Measurements from ENCODE around the gene LRRC8A. TPM values are rescaled to one million over a fixed set of nuclear protein-coding genes. Genes with fewer than 3 reads are reported as not detected.
"Not testable (repeated sequence)": the region's sequence is repeated elsewhere in the genome, so short reads cannot be mapped to it uniquely, and the experiment has no call there.

The LRRC8A gene
- total and polyA plus RNA-seq, 2 of the 4 experiments (the other 2 are of a cell fraction), result 42.8 to 60.9 TPM

DNA sequence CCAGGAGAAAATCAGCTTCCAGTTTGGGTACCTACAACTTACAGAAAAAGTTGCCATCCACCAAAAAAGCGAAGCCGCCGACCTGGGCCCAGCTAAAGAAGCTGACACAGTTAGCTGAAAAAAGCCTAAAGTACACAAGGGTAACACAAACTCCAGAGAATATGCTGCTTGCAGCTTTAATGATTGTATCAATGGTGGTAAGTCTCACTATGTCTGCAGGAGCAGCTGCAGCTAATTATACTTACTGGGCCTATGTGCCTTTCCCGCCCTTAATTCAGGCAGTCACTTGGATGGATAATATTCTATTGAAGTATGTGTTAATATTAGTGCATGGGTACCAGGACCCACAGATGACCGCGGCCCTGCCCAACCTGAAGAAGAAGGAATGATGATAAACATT is 27.5 kb upstream of the LRRC8A start:
- CTCF ChIA-PET, result interaction anchor here (0.6 kb wide), 1 partner anchor 96 kb away, joined by 4 read pairs; no protein-coding TSS in a partner anchor

DNA sequence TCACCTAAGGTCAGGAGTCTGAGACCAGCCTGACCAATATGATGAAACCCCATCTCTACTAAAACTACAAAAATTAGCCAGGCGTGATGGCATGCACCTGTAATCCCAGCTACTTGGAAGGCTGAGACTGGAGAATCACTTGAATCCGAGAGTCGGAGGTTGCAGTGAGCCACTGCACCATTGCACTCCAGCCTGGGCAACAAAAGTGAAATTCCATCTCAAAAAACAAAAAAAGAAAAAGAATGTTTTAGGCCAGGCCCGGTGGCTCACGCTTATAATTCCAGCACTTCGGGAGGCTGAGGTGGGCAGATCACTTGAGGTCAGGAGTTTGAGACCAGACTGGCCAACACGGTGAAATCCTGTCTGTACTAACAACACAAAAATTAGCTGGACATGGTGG is 23.5 kb upstream of the LRRC8A start:
- CTCF ChIA-PET; H4K91ac ChIP-seq (ENCODE audit: insufficient read depth, low read depth, low read length); BruUV-seq (replicated peaks); H3K18ac ChIP-seq (ENCODE audit: low read depth, low read length); H3K4me3 ChIP-seq (ENCODE audit: insufficient read depth, low read depth, low read length); H2AK9ac ChIP-seq (replicated peaks; ENCODE audit: low read depth, low read length, poor library complexity); DNase-seq; H4K5ac ChIP-seq (ENCODE audit: low read depth, low read length); H3K27ac ChIP-seq (ENCODE audit: insufficient read depth, low read length); dilution Hi-C loops (cut with HindIII; ENCODE audit: low sequenced_read_pairs, unreplicated experiment); H3K9ac ChIP-seq (ENCODE audit: low read depth, low read length); H3K9me3 ChIP-seq (ENCODE audit: control insufficient read depth, insufficient read depth, low read length); H3K4ac ChIP-seq (ENCODE audit: low read depth, low read length); H3K14ac ChIP-seq (replicated peaks; ENCODE audit: low read depth, low read length); H3K36me3 ChIP-seq (ENCODE audit: control insufficient read depth, insufficient read depth, low read length); POLR2A ChIA-PET (ENCODE audit: unreplicated experiment); H3K56ac ChIP-seq (ENCODE audit: extremely low read depth, insufficient read depth, low read length); H2BK5ac ChIP-seq (ENCODE audit: low read depth, low read length, poor library complexity, severe bottlenecking); intact Hi-C loops (cut with micrococcal nuclease); H3K23ac ChIP-seq (ENCODE audit: low read depth, low read length); H2BK20ac ChIP-seq (ENCODE audit: low read depth, low read length); H3K4me2 ChIP-seq (ENCODE audit: low read depth, low read length); H2BK120ac ChIP-seq (ENCODE audit: low read depth, low read length); H2AFZ ChIP-seq (replicated peaks; ENCODE audit: low read length, poor library complexity); H4K8ac ChIP-seq (ENCODE audit: low read depth in 2 of 2, low read length in 2 of 2); in situ Hi-C loops (cut with MboI; ENCODE audit: low sequenced_read_pairs); H3K27me3 ChIP-seq (ENCODE audit: control insufficient read depth, insufficient read depth, low read length); H2AK5ac ChIP-seq (ENCODE audit: low read depth, low read length); H4K20me1 ChIP-seq (ENCODE audit: insufficient read depth, low read length); H2BK15ac ChIP-seq (ENCODE audit: low read depth, low read length); H3K4me1 ChIP-seq (ENCODE audit: control insufficient read depth, insufficient read depth, low read length); H3K9me1 ChIP-seq (ENCODE audit: insufficient read depth, low read length); ATAC-seq (ENCODE audit: low read depth): not testable (repeated sequence)
- H3K79me1 ChIP-seq (ENCODE audit: low read depth in 1 of 2, low read length in 2 of 2), result peaks cover 7 to 14% of the 10 kb centered on the region in 2 experiments; a peak in 3 of 4 replicates
- WGBS, 2 experiments (ENCODE audit: extremely low coverage in 2 of 2, insufficient read length in 1 of 2), result 100% methylated on average over 1 of the region's 7 CpGs; no CpG with 5 or more reads in 1 of the 2 experiments

More for the DNA sequence above, 27.5 kb upstream of the LRRC8A start:
- H3K9ac ChIP-seq (ENCODE audit: low read depth, low read length); H2AFZ ChIP-seq (replicated peaks; ENCODE audit: low read length, poor library complexity); H3K36me3 ChIP-seq (ENCODE audit: control insufficient read depth, insufficient read depth, low read length); H2BK120ac ChIP-seq (ENCODE audit: low read depth, low read length); H3K79me1 ChIP-seq (ENCODE audit: low read depth in 1 of 2, low read length in 2 of 2); H4K5ac ChIP-seq (ENCODE audit: low read depth, low read length); H4K91ac ChIP-seq (ENCODE audit: insufficient read depth, low read depth, low read length); in situ Hi-C loops (cut with MboI; ENCODE audit: low sequenced_read_pairs); H3K4me1 ChIP-seq (ENCODE audit: control insufficient read depth, insufficient read depth, low read length); H3K18ac ChIP-seq (ENCODE audit: low read depth, low read length); H3K4me3 ChIP-seq (ENCODE audit: insufficient read depth, low read depth, low read length); H3K9me1 ChIP-seq (ENCODE audit: insufficient read depth, low read length); H3K56ac ChIP-seq (ENCODE audit: extremely low read depth, insufficient read depth, low read length); BruUV-seq (replicated peaks); H2AK9ac ChIP-seq (replicated peaks; ENCODE audit: low read depth, low read length, poor library complexity); H3K27ac ChIP-seq (ENCODE audit: insufficient read depth, low read length); H3K4me2 ChIP-seq (ENCODE audit: low read depth, low read length); H4K20me1 ChIP-seq (ENCODE audit: insufficient read depth, low read length); H3K9me3 ChIP-seq (ENCODE audit: control insufficient read depth, insufficient read depth, low read length); dilution Hi-C loops (cut with HindIII; ENCODE audit: low sequenced_read_pairs, unreplicated experiment); H3K4ac ChIP-seq (ENCODE audit: low read depth, low read length); H2BK15ac ChIP-seq (ENCODE audit: low read depth, low read length); H2BK5ac ChIP-seq (ENCODE audit: low read depth, low read length, poor library complexity, severe bottlenecking); H3K14ac ChIP-seq (replicated peaks; ENCODE audit: low read depth, low read length); H3K27me3 ChIP-seq (ENCODE audit: control insufficient read depth, insufficient read depth, low read length); H3K23ac ChIP-seq (ENCODE audit: low read depth, low read length); ATAC-seq (ENCODE audit: low read depth); H2BK20ac ChIP-seq (ENCODE audit: low read depth, low read length); POLR2A ChIA-PET (ENCODE audit: unreplicated experiment); DNase-seq; H4K8ac ChIP-seq (ENCODE audit: low read depth in 2 of 2, low read length in 2 of 2); H2AK5ac ChIP-seq (ENCODE audit: low read depth, low read length): not testable (repeated sequence)
- intact Hi-C loops (cut with micrococcal nuclease), result loop anchor here (5.0 kb wide), 1 partner anchor 173 kb away; the partner anchor contains the start of gene SH3GLB2
- no CpG with 5 or more reads among the region's 6 CpGs for WGBS, 2 experiments (ENCODE audit: extremely low coverage in 2 of 2, insufficient read length in 1 of 2)
